DMS53 (cell line): ENCODE data around the gene SIRT1.
"Not testable (repeated sequence)": the region's sequence is repeated elsewhere in the genome, so short reads cannot be mapped to it uniquely, and the experiment has no call there.

Experiments used
- DNase-seq: peaks from one replicate; lab custom pipeline; 2025; lab: John Stamatoyannopoulos, UW

SIRT1 gene

DNA sequence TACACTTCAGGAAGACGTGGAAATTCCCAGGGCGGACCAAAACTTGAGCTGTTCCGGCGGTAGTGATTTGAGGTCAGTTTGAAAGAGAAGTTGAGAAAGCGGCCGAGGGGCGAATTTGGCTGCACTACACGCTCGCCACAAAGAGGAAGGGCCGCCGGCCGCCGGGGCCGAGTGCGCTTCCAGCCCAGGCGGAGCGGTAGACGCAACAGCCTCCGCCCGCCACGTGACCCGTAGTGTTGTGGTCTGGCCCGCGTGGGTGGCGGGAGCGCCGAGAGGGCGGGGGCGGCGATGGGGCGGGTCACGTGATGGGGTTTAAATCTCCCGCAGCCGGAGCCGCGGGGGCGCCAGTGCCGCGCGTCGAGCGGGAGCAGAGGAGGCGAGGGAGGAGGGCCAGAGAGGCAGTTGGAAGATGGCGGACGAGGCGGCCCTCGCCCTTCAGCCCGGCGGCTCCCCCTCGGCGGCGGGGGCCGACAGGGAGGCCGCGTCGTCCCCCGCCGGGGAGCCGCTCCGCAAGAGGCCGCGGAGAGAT lies at the start of gene SIRT1:
Gene SIRT1, plus strand, starts transcription at position 344 of the 529 bp plus-strand sequence. Its CDS starts 66 bp downstream, at position 410.
- peak; percentile 98 for DNase-seq

DNA sequence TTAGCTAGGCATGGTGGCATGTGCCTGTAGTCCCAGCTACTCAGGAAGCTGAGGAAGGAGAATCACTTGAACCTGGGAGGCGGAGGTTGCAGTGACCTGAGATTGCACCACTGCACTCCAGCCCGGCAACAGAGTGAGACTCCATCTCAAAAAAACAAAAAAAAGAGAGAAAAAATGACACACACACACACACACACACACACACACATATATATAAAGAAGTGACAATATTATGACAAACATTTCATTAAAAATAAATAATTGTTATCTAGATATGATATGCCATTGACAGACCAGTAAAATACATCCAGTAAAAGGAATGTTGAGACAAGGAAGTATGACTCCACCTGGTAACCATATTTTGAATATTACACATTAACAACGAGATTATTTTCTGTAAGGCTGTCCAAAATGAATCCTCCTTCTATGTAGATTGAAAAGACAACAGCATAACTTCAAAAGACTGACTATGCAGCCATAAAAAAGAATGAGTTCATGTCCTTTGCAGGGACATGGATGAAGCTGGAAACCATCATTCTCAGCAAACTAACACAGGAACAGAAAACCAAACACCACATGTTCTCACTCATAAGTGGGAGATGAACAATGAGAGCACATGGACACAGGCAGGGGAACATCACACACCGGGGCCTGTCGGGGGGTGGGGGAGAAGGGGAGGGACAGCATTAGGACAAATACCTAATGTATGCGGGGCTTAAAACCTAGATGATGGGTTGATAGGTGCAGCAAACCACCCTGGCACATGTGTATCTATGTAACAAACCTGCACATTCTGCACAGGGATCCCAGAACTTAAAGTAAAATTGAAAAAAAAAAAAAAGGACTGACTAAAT lies 48.7 kb upstream of the SIRT1 start:
- peak; percentile 74 for DNase-seq

DNA sequence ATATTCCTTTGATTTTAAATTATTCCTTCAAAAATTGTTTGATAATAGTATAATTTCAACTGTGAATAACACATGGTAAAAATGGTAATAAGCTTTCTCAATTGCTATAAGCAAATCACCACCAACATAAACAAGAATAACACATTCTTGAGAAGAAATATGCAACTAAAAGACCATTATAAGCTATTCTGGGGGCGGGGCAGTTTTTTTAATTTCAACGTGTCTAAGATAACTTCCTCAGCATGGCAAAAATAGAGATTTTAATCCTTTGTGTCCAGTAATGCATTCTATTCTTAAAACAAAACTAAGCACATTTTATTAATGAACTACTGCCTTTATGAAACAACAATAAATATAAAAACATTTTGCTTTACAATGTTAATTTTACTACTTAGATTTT lies 48.0 kb upstream of the SIRT1 start:
- DNase-seq: peak; percentile 60

DNA sequence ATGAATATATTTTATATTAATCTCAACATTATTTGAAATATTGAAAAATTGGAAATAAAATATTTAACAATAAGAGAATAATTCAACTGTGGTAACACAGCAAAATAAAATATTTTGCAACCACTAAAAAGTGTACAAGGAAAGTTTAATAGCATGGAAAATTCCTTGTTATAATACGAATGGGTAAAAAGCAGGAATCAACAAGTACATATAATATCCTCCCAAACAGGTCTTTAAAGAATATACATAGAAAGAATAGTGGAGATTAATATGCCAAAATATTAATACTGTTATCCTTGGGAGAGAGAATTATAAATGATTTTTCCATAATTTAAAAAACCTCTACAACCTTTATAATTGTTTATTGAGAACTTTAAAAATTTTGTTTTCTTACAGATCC lies 47.5 kb upstream of the SIRT1 start:
- peak; percentile 40 for DNase-seq

DNA sequence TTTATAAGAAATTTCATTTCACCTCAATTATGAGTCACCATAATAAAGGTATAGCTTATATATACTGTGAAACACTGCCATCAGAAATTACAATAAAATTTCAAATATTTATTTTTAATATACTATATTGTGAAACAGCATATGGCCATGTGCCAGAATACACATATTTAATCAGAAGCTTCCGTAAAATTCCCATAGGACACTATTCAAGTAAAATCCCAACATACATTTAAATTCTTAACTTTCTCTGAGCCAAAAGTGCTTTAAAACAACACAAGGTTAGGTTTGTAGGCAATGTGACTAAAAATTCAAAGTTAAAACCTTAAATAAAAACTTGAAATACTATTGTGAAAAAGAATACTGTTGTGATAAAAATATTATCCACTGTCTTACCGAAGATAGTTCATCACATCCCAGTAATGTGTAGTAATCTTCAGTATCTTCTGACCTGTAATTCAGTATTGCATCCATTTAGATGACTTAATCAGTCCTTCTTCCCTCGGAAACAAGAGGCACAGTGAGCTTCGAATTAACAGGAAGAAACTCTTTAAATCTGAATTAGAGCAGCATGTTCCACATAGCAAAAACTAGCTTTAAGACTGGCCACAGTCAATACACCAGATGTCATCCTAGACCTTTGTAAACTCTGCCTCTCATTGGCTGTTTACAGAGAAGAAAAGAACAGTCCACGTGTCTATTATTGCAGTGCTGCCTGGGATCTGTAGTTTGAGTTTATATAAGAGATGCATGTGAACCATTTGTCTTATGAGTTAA lies 46.7 kb upstream of the SIRT1 start, which contains the start of gene DNAJC12:
Gene DNAJC12, minus strand, starts transcription at position 648 of the 774 bp plus-strand sequence. Its CDS starts 177 bp downstream, at position 471.
- DNase-seq: peak; percentile 95

DNA sequence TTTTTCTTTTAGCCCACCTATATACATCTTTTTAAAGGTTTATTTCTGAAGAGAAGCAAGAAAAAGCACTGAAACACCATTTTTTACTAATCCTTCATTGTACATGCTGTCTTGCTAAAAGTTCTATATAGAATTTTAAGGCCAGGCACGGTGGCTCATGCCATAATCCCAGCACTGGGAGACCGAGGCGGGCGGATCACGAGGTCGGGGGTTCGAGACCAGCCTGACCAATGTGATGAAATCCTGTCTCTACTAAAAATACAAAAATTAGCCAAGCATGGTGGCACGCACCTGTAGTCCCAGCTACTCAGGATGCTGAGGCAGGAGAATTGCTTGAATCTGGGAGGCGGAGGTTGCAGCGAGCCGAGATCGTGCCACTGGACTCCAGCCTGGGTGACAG lies 44.9 kb upstream of the SIRT1 start:
- DNase-seq: not testable (repeated sequence)

DNA sequence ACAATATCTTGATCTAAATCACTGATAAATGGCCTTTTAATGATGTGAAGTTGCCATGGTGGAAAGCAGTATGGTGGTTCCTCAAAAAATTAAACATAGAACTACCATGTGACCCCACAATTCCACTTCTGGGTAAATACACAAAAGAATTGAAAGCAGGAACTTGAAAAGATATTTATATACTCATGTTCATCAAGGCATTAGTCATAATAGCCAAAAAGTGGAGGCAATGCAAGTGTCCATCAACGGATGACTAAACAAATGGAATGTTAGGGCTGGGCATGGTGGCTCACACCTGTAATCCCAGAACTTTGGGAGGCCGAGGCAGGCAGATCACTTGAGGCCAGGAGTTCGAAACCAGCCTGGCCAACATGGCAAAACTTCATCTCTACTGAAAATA lies 44.5 kb upstream of the SIRT1 start:
- DNase-seq: no peak

DNA sequence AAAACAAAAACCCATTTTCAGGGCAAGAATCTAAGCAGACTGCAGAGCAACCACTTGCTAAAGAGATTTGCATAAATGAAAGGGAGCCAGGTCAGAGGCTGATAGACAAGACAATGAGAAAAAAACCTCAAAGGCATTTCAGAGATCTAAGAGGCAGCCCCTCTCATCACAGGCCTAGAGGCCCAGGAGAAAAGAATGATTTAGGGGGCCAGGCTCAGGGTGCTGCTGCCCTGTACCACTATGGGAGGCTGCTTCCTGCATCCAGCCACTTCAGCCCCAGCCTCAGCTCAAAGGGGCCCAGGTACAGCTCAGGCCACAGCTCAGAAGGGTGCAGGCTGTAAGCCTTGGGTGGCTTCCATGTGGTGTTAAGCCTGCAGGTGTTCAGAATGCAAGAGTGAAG lies 42.7 kb upstream of the SIRT1 start:
- DNase-seq: no peak

DNA sequence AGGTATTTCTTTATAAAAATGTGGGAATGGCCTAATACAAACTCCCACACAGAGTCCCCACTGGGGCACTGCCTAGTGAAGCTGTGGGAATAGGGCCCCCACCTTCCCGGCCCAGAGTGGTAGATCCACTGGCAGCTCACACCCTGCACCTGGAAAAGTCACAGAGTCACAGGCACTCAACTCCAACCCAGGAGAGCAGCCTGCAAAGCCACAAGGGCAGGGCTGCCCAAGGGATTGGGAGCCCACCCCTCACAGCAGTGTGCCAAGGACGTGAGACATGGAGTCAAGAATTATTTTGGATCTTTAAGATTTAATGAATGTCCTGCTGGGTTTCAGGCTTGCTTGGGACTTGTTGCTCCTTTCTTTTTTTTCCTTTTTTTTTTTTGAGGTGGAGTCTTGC lies 41.2 kb upstream of the SIRT1 start:
- no peak for DNase-seq

DNA sequence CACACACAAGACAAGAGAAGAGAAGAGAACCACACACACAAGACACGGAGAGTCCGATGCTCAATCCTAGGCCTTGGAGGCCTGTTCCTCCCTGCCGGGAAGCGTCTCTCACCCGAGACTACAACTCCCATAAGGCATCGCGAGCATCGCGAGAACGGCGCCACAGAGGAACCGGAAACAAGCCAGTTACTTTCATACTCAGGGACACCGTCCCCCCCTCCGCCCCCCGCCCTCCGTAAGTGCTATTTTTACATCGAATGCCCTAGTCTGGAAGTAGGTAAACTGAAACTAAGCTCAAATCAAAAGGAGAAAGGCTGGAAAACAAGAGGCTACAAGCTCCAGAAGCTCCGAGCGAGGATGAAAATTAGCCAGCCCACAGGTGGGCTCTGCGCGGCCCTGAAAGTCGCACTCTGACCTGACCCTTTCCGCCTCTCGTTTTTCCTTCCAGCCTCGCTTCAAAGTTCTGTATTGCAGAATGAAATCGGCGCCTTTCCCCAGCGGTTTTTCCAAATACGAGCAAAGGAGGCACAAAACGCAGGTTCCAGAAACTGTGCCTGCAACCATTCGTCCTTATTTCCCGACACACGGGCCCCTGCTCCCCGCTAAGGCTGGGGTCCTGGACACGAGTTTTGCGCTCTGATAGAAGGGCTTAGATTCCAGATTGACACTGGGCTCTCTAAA lies 35.0 kb upstream of the SIRT1 start:
- peak; percentile 97 for DNase-seq

DNA sequence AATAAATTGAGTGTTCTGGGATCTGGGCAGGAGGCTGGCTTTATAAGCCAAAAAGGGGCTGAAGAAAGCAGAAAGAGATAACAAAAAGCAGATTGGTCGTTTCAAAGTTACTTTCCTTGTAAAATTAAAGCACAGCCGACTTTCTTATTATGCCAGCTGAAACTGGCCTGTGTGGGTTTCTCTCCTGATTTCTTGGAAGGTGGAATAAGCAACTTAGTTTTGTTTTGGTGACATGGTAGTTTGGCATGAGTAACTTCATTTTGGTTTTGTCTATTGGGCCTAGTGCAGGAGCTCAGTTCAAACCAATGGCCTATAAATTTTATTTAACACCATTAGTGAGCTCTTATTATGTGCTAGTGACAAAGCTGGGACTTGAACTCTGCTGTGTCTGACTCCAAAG lies 33.3 kb upstream of the SIRT1 start:
- DNase-seq: no peak

DNA sequence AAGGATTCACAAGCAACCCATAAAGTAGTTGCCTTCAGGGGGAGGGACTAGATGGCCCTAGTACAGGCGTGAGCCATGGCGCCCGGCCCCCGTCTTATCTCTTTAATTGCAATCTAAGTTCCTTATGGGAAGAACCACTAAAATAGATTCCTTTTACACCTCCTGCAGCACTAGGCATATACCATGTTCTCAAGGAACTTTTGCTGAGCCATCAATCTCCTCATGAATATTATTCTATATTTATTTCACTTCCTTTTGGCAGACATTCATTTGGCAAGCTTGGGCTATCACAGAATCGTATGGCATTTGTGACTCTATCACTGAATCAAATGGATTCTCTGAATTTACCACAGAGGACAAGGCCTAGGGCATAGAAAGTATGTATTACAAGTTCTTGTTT lies 31.7 kb upstream of the SIRT1 start:
- no peak for DNase-seq

DNA sequence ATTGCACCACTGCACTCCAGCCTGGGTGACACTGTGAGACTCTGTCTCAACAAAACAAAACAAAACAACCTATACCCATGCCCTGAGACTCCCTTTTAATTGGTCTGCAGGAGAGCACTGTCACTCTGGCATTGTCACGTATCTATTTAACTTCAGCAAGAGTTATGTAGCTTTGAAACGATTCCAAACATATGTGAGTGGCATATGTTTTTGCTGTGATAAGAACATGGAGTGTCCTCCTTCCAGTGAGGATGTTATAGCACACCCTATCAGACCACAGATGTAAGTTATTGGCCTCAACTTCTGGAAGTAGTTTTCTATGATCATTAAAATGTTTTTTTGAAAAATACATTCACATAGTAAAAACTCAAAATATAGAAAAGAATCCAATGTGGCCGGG lies 30.9 kb upstream of the SIRT1 start:
- DNase-seq: no peak

DNA sequence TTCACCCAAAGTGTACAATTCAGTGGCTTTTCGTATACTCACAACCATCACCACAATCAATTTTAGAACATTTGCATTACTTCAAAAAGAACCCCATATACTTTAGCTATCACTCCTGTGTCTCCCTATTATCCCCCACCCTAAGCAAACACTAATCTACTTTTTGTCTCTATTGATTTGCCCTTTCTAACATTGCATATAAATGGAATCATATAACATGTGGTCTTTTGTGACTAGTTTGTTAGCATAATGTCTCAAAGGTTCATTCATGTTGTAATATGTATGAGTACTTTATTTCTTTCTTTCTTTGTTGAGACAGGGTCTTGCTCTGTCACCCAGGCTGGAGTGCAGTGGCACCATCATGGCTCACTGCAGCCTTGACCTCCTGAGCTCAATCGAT lies 25.5 kb upstream of the SIRT1 start:
- no peak for DNase-seq

DNA sequence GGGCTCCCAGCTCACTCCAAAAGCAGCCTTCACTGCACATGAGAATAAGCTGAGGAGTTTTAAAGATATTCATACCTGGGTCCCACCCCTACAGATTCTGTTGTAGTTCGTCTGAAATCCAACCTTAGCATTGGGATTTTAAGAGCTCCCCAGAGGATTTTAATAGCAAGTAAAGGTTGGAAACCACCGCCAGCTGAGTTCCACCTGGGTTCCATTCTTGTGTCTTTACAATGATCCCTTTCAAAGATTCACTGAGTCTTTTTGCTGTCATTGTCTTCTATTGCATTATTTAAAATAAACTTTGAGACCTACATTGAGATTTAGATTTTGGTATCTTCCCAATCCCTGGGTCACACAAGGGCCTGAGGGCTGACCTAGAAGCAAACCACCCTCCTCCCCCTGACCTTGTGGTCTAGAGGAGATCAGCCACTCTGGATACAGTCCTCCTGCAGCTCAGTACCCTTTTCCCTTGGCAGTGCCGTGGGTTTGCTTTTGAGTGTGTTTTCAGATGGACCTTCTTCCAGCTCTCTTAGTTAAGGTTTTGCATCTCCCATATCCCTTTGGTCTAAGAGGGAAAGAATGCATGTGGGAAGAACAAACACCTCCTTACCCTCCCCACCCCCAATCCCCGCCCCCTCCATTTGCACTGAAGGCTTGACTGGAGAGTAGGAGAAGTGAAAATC lies 22.6 kb upstream of the SIRT1 start:
- no peak for DNase-seq

DNA sequence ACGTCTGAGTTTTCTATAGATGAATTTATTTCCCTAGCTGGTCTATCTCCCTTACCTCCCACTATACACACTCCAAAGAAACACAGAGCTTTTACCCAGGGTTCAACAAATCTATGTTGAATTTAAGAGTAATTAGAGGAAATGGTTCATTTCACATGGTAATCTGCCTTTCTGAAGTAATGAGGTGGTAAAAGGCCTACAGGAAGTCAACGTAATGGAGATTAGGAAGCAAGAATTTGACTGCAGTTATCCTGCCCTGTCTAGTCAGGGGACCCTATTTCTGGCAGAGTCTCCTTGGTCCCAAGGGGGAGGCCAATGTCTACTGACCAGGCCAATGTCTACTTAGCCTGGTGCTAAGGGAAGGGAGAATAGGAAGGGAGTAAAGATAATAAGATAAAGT lies 21.4 kb upstream of the SIRT1 start:
- DNase-seq: no peak

DNA sequence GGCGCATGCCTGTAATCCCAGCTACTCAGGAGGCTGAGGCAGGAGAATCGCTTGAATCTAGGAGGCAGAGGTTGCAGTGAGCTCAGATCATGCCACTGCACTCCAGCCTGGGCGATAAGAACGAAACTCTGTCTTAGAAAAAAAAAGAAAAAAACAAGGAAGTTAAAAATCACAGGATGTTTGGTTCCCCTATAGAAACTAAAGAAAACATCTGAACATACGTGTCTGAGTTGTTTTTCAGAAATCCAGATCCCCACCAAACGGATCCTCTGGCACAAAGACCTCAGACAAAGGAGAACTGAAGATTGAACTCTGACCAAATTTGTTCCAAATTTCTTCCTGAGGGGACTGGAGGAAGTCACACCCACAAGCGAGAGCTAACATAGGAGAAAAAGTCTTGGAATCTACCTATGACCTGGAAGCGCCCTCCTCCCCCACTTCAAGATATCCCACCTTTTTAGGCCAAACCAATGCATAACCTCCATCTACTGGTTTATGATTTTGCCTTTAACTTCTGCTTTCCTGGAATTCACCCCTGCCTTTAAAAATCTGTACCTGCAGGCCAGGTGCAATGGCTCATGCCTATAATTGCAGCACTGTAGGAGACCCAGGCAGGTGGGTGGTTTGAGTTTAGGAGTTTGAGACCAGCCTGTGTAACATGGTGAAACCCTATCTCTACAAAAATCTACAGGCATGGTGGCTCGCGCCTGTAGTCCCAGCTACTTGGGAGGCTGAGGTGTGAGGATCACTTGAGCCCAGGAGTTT lies 19.7 kb upstream of the SIRT1 start:
- DNase-seq: no peak

DNA sequence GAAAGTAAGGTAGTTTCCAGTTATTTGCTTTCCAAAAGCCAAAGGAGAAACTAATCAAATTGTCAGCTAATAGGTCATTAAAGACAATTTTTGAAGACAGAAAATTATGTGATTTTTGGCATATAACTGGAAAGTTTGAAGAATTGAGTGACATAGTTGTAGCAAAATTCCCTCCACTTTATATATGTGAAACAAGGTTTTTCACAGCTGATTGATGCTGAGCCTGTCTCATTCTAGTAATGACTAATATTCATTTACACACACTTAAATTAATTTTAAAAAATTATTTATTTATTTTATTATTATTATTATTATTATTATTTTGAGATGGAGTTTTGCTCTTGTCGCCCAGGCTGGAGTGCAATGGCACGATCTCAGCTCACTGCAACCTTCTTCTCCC lies 16.3 kb upstream of the SIRT1 start:
- no peak for DNase-seq

DNA sequence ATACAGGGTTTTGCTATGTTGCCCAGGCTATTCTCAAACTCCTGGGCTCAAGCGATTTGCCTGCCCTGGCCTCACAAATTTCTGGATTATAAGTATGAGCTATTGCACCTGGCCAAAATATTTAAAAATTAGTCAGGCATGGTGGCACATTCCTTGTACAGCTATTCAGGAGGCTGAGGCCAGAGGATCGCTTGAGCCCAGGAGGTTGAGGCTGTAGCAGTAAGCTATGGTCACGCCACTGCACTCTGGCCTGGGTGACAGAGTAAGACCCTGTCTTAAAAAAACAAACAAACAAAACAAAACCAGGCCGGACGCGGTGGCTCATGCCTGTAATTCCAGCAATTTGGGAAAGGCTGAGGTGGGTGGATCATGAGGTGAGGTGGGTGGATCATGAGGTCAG lies 14.5 kb upstream of the SIRT1 start:
- no peak for DNase-seq

DNA sequence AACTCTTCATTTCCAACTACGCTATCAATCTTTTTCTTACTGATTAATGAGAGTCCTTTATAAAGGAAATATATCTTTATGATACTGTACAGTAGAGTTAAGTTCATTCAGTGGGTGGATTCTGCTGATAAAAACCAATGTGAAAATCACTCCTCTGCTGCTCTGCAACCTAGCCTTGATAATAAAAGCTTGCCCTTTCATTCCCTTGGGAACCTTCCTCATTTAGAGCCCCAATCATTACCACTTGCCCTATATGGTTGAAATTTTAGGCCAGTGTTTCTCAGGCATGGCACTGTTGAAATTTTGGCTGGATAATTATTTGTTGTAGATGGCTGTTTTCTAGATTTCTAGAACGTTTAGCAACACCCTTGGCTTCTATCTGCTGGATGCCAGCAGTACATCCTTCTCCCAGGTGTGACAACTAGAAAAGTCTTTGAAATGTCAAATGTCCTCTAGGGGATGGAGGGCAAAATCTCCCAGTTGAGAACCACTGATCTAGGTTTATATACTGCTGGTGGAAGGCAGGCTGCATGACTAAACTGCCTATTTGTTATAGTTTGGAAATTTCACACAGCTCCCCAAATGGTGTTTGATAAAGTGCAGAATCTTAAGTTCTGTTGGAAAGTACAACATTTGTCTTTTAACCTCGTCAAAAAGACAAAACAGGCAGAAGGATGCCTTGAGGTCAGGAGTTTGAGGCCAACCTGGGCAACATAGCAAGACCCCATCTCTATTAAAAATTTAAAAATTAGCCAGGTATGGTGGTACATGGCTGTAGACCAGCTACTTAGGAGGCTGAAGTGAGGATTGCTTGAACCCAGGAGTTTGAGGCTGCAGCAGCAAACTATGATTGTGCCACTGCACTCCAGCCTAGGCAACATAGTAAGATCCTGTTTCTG lies 8.9 kb upstream of the SIRT1 start:
- no peak for DNase-seq
